T47D (cell line): ENCODE results near the gene MLLT1.
A peak's percentile ranks its signal among the peaks of the same experiment; 100 is the strongest.

Source experiments
- DNase-seq, 2 experiments: peaks; one replicate each; pipeline versions ENCODE4 v3.0.0 to v3.0.0-alpha.2; 2011 to 2012; ENCODE audit warnings: low read depth in 1 of 2, low spot score in 1 of 2
- JUND ChIP-seq: IDR thresholded peaks from 2 replicates; pipeline ENCODE4 v1.6.1; 2012; ENCODE audit warnings: low read depth
- in situ Hi-C: cut with HindIII; loops from 2 replicates; pipeline ENCODE4 v1.10.0; 2016; ENCODE audit warnings: low sequenced_read_pairs, low pct_unique_long_range_greater_than_20kb

Gene MLLT1

DNA sequence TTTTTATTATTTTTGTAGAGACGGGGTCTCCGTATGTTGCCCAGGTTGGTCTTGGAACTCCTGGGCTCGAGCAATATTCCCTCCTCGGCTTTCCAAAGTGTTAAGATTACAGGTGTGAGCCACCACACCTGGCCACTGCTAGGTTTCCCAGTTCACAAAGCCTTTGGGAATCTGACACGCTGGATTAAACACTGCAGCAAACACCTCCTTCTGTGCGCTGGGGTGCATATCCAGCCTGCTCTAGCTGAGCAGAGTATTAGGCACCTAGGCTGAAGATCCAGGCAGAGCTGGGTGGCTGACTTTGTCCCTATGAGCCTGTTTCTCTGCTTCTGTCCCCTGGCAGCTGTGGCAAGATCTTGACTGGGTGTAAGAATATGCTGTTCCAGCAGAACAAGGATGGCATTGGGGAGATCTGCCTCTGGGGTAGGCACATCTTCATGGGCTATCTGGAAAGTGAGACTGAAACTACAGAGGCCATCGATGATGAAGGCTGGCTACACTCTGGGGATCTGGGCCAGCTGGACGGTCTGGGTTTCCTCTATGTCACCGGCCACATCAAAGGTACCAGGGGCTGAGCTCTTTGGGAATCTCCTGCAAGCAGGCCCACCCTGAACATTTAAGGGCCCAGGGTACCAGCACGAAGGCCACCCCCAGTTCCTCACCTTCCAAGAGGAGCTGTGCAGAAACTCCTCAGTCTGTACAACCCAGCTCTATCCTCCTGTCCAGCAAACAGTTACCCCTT lies 94.5 kb downstream of the MLLT1 start:
- TF ChIP-seq JUND = no peak
- no peak for DNase-seq
- in situ Hi-C loops = no loop called here

DNA sequence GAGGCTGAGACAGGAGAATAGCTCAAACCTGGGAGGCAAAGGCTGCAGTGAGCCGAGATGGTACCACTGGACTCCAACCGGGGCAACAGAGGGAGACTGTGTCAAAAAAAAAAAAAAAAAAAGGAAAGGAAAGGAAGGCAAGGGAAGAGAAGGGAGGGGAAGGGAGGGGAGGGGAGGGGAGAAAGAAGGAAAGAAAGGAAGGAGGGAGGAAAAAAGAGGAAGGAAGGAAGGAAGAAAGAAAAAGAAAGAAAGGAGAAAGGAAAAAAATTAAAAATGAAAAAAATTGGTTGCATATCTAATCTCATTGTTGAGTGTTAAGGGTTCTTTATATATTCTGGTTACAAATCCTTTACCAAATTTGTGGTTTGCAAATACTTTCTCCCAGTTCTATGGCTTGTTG lies 98.7 kb downstream of the MLLT1 start:
- DNase-seq = no peak
- in situ Hi-C loops = no loop called here

DNA sequence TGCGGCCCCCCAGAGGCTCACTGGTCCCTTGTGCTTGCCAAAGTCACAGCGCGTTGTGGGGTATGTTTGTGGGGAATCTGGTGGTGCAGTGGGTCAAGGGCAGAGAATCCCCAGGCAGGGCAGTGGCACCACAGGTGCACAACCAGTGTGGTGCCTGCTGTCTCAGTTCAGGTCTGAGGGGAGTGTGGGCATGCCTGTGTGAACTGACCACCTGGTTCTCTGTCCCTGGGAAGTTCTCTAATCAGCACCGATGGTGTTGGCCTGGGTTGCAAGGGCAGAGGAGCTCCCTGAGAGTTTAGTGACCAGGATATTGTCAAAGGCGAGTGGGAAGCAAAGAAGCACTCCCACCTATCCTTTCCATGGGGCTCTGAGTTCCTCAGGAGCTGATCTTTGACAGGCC lies 106.6 kb downstream of the MLLT1 start:
- DNase-seq = no peak
- TF ChIP-seq JUND = no peak
- in situ Hi-C loops = no loop called here

More for the DNA sequence above, 98.7 kb downstream of the MLLT1 start:
- no peak for TF ChIP-seq JUND

DNA sequence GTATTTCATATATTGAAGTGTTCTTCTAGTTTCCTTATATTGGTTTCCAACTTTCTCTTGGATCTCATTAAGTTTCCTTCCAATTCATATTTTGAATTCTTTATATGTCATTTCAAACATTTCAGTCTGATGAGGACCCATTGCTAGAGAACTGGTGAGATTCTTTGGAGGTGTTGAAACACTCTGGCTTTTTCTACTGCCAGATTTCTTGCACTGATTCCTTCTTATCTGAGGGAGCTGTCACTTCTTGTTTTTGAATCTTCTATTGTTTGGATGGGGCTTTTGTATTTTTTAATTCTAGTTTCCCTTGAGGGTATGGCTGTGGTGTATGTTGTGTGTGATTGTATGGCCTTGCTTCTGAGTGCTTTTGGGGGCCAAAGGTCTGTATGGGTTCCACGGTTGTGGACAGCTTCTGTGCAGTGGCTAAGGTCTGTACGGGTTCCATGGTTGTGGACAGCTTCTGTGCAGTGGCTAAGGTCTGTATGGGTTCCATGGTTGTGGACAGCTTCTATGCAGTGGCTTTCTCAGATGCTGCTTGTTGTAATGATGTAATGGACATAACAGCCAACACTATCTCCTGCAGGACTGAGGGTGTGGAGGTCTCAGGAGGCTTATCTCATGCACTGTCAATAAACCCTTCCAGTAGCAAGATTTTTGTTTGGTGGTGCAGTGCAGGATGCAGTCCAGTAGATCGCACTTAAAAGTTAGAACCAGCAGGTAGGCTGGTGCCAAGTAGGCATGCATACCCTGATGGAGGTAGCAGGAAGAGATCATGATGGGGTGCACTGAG lies 107.5 kb downstream of the MLLT1 start:
- in situ Hi-C loops = no loop called here
- no peak for TF ChIP-seq JUND
- no peak for DNase-seq

DNA sequence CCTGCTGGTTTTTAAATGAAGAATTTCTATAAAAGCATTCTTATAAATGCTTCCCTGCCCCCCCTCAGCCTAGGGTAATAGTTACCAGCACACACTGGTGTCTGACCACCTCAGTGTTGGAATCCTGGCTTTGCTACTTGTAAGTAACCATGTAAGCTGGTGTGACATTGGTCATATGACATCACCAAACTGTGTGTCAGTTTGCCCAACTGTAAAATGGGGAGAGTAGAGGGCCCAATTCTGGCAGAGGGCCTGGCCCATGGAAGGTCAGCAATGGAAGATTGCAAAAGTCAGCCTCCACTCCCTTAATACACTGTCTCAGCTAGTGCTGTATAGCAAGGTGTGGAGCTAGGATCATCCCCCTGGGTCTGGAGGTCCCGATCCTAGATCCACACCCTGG lies 112.7 kb downstream of the MLLT1 start:
- in situ Hi-C loops = no loop called here
- TF ChIP-seq JUND = no peak
- no peak for DNase-seq

DNA sequence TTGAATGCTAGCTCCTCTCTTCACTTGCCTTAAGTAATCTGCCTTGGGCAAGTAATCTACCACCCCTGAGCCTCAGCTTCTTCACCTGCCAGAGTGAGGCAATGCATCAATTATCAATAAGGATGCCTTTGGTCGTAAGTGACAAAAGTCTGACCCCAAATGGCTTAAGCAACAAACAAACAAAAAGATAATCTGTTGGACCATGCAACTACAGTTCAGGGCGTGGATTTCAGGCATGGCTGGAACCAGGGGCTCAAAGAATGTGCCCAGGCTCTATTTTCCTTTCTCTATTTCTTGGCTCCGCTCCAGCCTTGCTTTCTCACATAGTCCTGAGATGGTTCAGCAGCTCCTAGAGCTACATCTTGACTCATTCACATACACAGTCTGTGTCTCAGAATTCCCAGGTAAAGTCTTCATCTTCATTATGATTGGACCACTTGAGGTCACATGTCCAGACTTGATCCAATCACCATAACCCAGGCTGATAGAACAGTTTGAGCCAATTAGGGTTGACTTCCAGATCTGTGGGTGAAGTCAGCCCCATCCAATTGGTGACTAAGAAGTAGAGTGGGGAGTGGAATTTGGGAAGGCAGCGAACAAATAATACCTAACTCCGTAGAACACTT lies 114.8 kb downstream of the MLLT1 start:
- peak in 1 of 2 experiments; percentile 20 for DNase-seq
- no peak for TF ChIP-seq JUND
- in situ Hi-C loops = no loop called here

DNA sequence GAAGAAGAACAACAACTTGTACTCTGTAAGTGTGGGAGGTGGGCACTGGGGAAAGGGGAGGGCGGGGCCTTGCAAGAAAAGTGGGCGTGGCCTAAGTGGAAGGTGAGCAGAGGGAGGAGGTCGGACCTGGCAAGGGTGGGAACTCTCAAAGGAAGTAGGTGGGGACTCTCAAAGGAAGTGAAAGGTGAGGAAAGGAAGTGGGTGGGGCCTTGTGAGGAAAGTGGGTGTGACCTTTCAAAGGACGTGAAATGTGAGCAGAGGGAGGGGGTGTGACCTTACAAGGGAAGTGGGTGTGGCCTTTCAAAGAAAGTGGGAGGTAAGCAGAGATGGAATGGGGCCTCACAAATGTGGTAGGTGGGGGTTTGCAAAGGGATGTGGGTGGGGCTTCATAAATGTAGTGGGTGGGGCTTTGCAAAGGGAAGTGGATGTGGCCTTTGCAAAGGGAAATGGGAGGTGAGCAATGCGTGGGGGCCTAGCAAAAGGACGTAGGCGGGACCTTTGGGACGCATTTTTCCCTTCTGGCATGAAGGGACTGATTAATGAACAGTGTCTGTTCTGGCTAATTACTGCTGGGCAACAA lies 118.4 kb downstream of the MLLT1 start:
- peak; percentile 39 to 99 for DNase-seq
- TF ChIP-seq JUND = no peak
- in situ Hi-C loops = no loop called here
